HTR-8/SVneo (cell line): ENCODE measurements around the gene IL18BP.

ENCODE experiments used
- DNase-seq: peaks from one replicate; pipeline ENCODE4 v3.0.0; 2011; ENCODE audit warnings: low spot score, mixed read lengths; ENCODE audit not compliant: insufficient read length
- FAIRE-seq: peaks from 2 replicates; lab custom pipeline; 2011; peaks lifted over from hg19 to GRCh38; lab: Jason Lieb, UNC

The IL18BP gene

DNA sequence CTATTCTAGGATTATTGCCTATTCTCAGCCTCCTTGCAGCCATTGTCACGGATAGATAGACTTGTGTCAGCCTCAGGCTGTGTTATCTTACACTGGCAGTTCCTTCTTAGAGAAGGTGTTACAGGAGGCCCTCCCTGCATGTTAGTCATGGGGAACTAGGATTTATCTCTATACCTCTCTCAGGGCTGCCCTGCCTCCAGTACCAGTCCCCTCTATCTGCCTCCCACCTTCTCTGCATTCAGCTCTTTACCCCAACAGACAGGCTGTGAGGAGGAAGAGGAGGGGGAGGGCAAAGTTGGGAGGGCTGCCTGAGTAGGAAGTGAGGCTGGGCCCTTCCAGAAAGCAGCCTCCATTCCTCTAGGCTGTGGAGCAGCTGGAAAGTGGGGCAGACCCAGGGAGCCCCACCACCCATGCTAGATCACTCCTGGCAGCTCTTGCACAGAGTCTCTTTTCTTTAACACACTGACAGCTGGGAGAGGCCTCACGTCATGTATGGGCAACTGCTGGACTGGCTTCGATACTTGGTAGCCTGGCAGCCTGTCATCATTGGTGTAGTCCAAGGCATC is 2.9 kb upstream of the IL18BP start:
- FAIRE-seq (no peak), DNase-seq (no peak)

DNA sequence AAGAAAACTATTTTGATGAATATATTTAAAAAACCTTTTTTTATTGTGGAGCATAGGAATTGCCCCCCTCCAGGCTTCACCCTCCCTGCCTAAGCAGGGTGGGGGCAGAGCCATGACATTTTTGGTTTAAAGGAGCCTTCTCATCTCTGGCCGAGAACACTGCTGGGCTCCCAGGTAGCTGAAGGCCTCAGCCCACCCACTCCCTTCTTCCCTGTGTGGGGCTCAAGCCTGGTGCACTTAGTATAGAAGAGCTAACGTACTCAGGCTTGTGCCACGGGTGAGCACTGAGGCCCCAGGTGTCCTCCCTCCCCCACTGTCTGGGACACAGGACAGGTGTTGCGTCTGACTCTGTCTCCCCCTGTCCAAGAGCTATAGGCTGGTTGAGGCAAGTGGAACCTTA is 2.2 kb upstream of the IL18BP start:
- DNase-seq (no peak), FAIRE-seq (no peak)

DNA sequence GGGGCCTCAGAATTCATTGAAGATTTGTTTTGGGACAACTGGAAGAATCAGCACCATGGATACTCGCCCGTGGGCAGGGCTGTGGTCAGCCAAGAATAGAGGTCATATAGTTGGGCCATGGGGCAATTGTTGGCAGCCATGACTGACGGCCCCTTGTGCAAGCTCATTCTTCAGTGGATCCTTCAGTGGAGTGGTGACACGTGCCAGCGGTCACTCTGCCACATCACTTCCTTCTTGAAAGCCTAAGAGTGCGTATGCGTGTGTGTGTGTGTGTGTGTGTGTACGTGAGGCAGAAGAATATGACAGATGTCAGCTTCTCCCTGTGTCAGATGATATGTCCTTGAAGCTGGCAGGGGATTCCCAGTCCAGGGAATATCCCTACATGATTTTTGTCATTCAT is 1.8 kb upstream of the IL18BP start:
- no peak for FAIRE-seq
- no peak for DNase-seq

DNA sequence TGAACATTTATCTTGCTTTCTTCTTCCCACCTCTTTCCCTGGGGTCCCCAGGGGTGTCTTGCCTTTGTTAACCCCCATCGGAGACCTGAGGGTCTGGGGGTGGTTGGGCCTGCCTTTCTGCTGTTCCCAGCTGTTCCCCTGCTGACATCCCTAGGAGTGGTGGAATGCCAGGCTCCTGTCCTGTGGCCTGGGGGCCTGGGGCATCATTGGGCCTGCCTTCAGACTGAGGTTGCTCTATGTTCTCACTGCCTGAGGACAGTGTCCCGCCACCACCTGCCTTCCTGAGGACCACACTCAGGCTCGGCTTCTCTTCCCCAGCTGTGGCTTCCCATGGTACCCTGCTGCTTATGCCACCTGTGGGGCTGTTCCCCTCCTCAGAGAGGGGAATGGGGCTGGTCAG is 1.1 kb upstream of the IL18BP start:
- no peak for FAIRE-seq
- no peak for DNase-seq

DNA sequence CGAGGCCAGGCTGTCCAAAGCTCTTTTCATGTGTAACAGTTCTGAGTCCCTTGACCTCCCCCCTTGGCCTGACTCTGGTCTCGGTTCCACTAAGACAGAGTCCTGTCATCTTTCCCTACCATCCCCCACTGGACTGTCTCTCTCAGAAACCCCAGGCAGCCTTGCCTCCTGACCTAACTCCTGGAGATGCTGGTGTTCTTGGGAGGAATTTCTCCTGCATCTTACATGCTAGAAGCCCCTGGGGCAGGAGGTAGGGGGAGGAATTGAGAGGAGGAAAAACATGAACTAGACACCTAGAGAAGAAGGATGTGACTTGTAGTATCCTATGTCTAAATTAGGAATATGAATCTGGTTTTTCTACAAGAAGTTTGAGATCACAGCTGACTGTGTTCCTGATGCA is 648 bp upstream of the IL18BP start:
- no peak for FAIRE-seq
- DNase-seq, result no peak

DNA sequence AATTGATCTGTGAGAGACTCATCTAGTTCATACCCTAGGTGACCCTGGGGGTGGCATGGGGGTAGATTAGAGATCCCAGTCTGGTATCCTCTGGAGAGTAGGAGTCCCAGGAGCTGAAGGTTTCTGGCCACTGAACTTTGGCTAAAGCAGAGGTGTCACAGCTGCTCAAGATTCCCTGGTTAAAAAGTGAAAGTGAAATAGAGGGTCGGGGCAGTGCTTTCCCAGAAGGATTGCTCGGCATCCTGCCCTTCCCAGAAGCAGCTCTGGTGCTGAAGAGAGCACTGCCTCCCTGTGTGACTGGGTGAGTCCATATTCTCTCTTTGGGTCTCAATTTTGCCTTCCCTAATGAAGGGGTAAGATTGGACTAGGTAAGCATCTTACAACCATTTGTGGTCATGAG is 653 bp downstream of the IL18BP start:
- FAIRE-seq (no peak), DNase-seq (no peak)

DNA sequence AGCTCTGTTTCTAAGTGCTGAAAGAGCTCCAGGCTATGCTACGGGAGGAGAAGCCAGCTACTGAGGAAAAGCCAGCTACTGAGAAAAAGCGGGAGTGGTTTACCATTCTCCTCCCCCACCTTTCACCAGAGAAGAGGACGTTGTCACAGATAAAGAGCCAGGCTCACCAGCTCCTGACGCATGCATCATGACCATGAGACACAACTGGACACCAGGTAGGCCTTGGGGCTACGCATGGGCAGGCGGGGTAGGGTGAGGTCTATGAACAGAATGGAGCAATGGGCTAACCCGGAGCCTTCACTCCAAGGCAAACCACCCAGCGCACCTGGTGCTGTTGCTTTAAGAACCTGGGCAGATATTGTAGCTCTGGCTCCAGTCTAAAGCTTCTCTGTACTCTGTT is 1.1 kb downstream of the IL18BP start:
- FAIRE-seq, result no peak
- no peak for DNase-seq

DNA sequence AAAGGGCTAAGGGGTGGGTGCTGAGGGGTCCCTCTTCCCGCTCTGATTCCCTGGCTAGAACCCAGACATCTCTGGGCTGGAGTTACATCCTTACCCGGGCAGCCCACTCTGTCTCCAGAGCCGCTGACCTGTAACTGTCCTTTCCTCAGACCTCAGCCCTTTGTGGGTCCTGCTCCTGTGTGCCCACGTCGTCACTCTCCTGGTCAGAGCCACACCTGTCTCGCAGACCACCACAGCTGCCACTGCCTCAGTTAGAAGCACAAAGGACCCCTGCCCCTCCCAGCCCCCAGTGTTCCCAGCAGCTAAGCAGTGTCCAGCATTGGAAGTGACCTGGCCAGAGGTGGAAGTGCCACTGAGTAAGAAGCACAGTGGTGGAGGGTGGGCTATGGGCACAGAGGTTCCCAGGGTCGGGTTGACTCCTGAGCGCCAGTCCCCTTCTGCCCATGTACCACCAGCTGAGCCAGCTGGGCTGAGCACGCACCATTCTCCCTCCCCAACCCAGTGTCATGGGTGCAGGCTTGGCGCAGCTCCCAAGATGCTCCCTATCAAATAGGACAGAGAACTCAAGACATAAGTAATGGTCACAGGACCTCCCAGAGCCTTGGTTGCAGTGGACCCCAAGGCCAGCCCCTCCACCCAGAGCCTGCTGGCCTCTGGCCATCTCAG is 1.6 kb downstream of the IL18BP start:
- DNase-seq (no peak), FAIRE-seq (peak; percentile 31)

DNA sequence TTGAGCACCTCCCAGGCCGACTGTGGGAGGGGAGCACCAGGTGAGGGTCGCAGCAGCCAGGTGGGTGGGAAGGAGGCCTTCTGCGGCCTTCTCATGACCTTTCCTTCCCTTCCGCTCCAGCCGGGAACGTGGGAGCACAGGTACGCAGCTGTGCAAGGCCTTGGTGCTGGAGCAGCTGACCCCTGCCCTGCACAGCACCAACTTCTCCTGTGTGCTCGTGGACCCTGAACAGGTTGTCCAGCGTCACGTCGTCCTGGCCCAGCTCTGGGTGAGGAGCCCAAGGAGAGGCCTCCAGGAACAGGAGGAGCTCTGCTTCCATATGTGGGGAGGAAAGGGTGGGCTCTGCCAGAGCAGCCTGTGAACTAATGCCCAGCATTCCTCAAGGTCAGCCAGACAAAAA is 2.6 kb downstream of the IL18BP start:
- FAIRE-seq (no peak), DNase-seq (no peak)

DNA sequence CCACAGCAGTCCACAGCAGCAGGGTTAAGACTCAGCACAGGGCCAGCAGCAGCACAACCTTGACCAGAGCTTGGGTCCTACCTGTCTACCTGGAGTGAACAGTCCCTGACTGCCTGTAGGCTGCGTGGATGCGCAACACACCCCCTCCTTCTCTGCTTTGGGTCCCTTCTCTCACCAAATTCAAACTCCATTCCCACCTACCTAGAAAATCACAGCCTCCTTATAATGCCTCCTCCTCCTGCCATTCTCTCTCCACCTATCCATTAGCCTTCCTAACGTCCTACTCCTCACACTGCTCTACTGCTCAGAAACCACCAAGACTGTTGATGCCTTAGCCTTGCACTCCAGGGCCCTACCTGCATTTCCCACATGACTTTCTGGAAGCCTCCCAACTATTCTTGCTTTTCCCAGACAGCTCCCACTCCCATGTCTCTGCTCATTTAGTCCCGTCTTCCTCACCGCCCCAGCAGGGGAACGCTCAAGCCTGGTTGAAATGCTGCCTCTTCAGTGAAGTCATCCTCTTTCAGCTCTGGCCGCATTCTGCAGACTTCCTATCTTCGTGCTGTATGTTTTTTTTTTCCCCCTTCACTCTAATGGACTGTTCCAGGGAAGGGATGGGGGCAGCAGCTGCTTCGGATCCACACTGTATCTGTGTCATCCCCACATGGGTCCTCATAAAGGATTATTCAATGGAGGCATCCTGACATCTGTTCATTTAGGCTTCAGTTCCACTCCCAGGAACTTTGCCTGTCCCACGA is 3.3 kb downstream of the IL18BP start:
- DNase-seq, result no peak
- FAIRE-seq, result peak; percentile 40

DNA sequence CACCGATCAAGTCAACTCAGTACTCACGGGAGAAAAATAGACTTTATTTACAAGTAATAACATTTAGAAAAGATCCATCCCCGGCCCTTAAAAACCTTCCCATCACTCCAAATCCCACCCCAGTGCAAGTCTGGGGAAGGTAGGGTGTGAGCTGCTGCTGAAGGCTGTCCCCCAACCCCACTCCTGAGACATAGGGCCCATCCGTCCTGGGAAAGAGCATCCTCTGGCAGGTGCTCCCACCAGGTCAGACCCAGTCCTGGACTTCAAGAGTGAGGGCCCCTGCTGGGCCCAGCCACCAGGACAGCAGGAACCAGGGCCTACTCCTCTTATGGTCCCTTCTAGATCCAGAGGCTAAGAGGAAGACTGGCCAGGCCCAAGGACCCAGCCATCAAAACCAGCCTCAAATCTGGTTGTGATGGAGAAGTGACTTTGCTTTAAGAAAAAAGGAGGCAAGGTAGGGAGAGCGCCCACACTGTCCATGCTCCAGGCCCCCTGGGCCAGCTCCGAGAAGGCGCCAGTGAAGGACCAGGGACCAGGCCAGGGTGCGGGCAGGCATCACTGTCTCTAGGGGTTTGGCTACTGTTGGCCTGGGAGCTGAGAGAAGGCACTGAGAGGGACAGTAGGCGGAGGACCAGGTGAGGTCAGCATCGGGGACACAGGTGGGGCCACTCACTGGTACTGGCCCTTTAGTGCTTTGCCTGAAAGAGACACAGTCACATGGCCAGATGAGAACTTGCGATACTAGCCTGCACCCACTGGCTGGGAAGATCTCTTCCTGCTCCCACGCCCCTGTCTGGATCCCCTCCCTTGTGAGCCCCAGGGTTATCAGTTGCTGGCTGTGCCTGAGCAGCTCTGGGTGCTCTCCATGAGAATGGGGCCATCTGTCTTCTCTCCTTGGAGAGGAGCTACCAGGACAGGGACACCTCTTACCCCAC is 4.4 kb downstream of the IL18BP start:
- DNase-seq (no peak), FAIRE-seq (no peak)

DNA sequence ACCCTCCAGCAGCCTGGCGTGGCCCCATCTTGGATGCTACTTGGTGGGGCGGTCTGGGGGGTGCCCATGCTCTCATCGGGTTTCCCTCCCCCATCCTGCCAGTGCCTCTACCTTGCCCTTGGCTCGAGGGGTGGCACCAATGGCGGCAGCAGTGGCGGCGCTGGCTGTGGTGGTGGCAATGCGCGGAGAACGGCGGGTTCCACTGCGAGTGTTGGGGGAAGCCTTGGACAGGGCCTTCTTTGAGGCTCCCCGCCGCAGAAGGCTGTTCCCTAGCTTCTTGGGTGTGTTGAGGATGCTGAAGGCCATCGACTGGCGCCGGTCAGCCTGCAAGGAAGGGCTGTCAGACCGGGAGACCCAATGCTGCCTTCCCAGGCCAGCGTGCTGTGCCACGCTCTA is 5.1 kb downstream of the IL18BP start:
- no peak for FAIRE-seq
- no peak for DNase-seq

DNA sequence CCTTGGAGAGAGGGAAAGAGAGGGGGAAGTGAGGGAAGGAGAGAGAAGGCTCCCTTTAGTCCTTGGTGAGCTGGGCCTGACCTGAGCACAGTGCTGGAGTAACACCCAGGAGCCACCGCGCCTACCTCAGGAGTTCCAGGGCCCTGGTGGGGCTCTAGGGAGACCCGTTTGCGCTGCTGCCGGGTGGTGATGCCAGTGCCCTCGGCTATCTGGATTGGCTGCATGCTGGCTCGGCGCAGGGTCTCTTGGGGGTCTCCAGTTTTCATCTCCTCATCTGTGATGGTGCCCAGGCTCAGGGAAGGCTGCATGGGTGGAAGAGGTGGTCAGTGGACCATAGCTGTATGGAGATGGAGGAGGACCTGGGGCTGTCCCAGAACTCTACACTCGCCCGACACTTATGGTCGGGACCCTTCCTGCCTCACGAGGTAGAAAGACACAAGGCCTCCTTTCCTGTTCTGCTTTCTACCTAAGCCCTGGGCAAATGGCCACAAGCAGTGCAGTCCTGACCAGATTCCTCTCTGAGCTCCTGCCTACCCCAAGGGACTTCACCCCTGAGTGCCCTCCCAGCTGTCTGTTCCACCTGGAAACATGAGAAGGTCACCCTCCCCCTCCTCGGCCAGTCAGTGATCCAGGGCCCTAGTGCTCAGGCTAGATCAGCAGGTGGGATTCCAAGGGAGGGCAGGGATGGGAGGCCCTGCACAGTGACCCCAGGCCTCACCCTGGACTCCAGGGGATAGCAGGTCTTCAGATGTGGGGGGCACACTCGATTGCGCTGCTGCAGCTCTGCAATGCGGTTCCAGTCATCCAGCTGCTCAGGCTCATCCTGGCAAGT is 6.0 kb downstream of the IL18BP start:
- no peak for FAIRE-seq
- DNase-seq, result no peak

DNA sequence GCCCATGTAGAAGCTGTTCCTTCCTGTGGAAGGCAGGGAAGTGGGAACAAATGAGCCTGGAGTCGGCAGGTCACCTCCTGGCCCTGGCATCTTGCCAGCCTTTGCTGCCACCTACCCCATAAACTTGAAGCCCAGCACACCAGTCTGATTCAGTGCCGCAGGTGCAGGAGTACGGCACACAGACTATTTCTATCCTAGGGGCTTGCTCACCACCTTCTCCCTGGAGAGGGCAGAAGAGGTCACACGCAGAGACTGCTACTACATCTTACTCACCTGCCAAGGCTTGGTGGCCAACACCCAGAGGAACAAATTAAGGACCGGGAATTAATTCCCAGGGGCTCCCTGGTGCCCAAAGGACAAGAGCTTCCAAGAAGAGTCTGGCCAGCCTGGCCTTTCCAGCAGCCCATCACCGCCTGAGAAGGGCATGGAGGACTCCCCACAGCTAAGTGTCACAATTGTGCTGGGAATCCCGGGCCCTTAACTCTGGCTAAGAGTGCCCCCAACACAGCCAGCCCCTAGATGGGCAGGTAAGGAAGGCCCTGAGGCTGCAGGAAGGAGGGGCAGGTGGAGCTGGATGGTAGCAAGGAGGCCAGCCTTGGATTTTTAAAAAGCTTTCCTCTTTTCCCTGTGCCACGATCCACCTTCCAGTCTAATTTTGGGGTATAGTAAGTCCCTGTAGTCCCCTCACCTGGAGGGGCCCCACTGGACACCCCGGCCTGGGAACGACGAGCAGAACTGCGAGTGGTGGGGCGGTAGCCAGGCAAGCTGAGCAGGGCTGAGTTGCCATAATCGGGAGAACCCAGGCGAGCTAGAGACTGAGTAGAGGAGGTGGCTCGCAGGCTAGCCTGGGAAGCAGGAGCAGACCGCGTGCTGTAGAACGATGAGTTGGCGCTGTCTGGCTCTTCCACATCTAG is 6.9 kb downstream of the IL18BP start:
- FAIRE-seq, result no peak
- no peak for DNase-seq

DNA sequence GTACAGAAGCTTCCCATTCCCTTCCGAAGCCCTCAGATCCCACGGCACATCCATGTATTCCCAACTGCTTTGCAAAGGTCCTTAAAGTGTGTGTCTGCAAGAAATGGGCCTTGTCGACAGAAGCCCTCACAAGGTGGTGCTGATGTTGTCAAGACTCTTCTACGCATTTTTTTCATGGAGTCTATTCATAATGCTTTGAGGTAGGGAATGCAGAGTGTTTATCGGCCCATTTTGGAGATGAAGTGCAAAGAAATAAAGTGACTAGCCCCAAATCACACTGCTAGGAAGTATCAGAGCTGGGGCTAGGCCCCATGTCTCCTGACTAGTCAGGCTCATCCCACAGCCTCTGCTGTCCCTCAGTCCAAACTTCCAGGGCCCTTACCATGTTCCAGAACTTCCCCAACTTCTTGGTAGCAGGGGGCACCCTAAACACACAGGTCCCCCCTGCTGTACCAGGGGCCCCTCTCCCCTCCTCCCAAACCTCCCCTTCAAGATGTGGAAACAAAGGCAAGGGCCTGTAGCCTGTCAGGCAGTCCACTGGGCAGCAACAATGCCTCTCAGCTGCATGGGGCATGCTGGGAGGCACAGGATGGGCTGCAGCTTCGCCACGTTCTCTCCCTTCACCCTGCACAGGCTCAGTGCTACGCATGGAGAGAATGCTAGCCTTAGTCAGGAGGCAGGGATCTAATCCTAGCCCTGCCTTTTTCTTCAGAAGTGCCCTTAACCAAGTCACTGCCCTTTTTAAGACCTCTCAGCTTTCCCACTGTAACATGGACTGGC is 7.8 kb downstream of the IL18BP start:
- FAIRE-seq, result peak; percentile 58
- no peak for DNase-seq

DNA sequence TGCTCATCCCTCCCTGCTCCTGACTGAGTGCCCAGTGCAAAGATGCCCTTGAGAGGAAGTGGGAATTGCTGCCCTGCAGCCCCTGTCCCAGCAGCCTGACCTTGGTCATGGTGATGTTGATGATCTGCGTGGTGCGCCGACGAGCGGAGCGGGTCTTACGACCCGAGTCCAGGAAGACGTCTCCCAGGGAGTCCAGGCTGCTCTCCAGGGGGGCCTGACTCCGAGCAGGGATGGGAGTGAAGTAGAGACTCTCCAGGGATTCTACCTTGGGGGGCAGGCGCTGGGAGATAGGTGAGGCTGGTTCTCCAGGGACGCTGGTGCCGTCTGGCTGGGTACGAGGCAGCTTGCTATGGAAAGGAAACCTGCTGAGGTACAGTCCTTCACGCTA is 8.4 kb downstream of the IL18BP start:
- FAIRE-seq (no peak), DNase-seq (no peak)

DNA sequence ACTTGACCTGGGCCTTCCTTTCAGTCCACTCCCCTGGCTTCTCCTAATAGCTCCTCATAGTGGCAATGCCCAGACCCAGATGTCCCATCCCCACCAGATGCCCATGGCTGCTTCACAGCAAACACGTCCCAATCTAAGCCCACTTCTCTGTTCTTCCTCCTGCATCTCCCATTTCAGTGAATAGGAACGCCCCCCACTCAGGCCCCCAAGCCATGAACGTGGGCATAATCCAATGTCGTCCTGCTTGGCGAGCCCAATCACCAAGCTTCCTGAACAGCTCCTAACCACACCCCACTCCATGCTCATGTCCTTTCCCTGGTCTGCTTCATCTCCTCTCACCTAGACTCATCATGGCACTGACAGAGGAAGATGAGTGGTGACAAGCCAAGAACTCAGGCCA is 8.9 kb downstream of the IL18BP start:
- no peak for FAIRE-seq
- DNase-seq, result no peak

DNA sequence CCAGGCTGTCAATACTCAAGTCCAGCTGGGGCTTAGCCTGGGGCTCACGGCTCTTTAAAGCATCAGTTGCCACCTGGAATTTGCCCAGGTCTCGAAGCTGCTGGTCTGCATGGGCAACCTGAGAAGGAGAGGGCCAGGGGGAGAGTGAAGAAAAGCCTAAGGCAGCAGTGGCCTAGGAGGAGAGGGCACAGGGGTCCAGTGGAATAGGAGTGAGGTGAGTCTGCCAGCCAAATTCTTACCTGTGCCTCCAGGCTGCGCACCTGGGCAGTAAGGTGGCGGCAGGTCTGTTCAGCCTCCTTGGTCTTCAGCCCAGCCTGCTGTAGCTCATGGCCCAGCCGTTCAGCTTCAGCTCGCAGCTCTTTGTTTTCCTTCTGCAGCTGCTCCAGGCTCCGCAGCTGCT is 10.0 kb downstream of the IL18BP start:
- DNase-seq, result no peak
- FAIRE-seq, result no peak
